ENCODE results near the gene RBM20.

The RBM20 gene

GRCh38 chr10:110612629-110613028, 31.5 kb upstream of the RBM20 start:
- Histone ChIP-seq H3K36me3 (peaks cover 0 to 9% (median 1%) of the 10 kb centered on the region in 11 experiments; a peak in 7 of 22 replicates), H3K9me3 (replicated peaks in 1 of 11) (no peaks in the 10 kb centered on the region), H4K20me1 (no peaks in the 10 kb centered on the region), H3K9ac (no peak overlapping the region), H3K27me3 (no peaks in the 10 kb centered on the region), H3K4me1 (peaks cover 0 to 9% (median 3%) of the 10 kb centered on the region in 10 experiments; a peak in 6 of 20 replicates), H3K27ac (no peak overlapping the region), H3K4me2 (0 out of 22 replicates have a peak overlapping the region, but pooled peaks of 2 of the 11 experiments have one; percentile 2 to 15), H3K4me3 (no peak overlapping the region)
- no peak for TF ChIP-seq Cebpa-rat (IDR thresholded peaks at IDR 0.05)

GRCh38 chr10:110613341-110613995, 30.7 kb upstream of the RBM20 start:
- Histone ChIP-seq H3K27me3 (no peaks in the 10 kb centered on the region), H3K27ac (no peak overlapping the region), H3K36me3 (peaks cover 0 to under 1% (median 0%) of the 10 kb centered on the region in 11 experiments; a peak in 1 of 22 replicates), H3K4me2 (0 out of 22 replicates have a peak overlapping the region, but pooled peaks of 1 of the 11 experiments have one; percentile 29), H4K20me1 (no peaks in the 10 kb centered on the region), H3K9ac (no peak overlapping the region), H3K9me3 (replicated peaks in 1 of 11) (no peaks in the 10 kb centered on the region), H3K4me1 (peaks cover 0 to 9% (median 3%) of the 10 kb centered on the region in 10 experiments; a peak in 6 of 20 replicates), H3K4me3 (no peak overlapping the region)
- TF ChIP-seq Cebpa-rat (IDR thresholded peaks at IDR 0.05) = no peak

- H3K36me3 ChIP-seq = no peaks in the 10 kb centered on the region
- H3K4me1 ChIP-seq = peaks cover 0 to 9% (median 3%) of the 10 kb centered on the region in 10 experiments; a peak in 6 of 20 replicates
- no peaks in the 10 kb centered on the region for H3K9me3 ChIP-seq (replicated peaks in 1 of 11)
- TF ChIP-seq Cebpa-rat (IDR thresholded peaks at IDR 0.05) = no peak
- no peak overlapping the region for H3K4me2 ChIP-seq
- H3K27me3 ChIP-seq = no peaks in the 10 kb centered on the region
- no peak overlapping the region for H3K27ac ChIP-seq
- no peak overlapping the region for H3K4me3 ChIP-seq
- no peak overlapping the region for H3K9ac ChIP-seq
- H4K20me1 ChIP-seq = no peaks in the 10 kb centered on the region
Observed at GRCh38 chr10:110613996-110614495, 30.1 kb upstream of the RBM20 start.

DNA sequence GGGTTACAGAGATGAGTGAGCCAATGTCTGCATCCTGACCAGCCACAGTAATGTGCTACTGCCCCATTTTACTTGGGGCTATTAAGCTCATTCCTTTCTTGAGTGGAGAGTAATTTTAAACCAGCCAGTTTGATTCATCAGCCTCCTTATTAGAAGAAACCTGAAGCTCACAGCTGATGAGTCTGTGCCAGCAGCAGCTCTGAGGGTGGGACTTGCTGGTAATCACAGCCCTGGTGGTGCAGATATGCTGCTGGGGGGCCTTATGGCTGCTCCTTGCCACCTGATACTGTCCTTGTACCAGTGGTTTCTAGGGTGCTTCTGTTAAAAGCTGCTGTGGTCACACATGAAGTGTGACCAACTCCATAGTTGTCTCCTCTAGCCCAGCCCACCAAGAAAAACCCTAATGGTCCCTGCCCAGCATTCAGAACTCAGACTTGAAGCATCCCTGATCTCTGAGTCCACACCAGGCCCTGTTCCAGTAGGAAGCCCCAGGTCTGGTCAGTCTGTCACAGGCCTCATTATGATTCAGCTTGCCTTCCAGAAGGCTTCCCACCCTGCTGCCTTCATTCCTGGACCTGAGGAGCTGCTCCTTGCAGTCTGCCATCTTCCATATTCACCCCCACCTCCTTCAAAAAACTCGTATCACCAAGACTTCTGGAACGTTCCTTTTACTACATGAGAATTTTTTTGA, 28.9 kb upstream of the RBM20 start:
- peaks cover 0 to 9% (median 3%) of the 10 kb centered on the region in 10 experiments; a peak in 6 of 20 replicates for H3K4me1 ChIP-seq
- H3K9me3 ChIP-seq (replicated peaks in 1 of 11) = no peaks in the 10 kb centered on the region
- no peaks in the 10 kb centered on the region for H3K36me3 ChIP-seq
- H4K20me1 ChIP-seq = no peaks in the 10 kb centered on the region
- H3K4me2 ChIP-seq = no peak overlapping the region
- TF ChIP-seq Cebpa-rat (IDR thresholded peaks at IDR 0.05) = no peak
- no peak overlapping the region for H3K9ac ChIP-seq
- no peak overlapping the region for H3K4me3 ChIP-seq
- no peak overlapping the region for H3K27ac ChIP-seq
- no peaks in the 10 kb centered on the region for H3K27me3 ChIP-seq

DNA sequence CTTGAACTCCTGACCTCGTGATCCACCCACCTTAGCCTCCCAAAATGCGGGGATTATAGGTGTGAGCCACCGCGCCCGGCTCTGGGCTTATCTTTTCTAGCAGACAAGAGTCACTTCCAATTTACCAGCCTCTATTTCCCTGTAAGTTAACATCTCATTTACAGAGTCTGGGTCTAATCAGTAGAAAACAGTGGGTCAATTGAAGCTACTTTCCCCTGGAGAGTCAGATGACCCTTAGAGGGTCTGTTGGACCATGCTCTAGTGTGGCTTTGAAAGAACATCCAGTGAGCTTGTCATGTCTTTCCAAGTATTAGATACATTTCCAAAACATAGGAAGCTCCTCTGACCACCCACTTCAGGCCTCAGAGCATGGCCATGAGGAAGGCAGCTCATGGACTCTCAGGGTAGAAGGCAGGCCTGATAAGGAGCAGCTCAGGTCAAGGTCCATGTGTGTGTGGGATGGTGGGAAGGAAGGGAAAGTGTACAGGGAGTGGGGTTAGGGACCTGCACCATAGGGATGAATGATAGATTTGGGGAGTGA, 27.6 kb upstream of the RBM20 start:
- no peak overlapping the region for H3K27ac ChIP-seq

GRCh38 chr10:110617425-110618229, 26.5 kb upstream of the RBM20 start:
- TF ChIP-seq Cebpa-rat (IDR thresholded peaks at IDR 0.05) = no peak
- no peak overlapping the region for H3K9ac ChIP-seq
- H3K4me3 ChIP-seq = no peak overlapping the region
- H4K20me1 ChIP-seq = no peaks in the 10 kb centered on the region
- H3K36me3 ChIP-seq = no peaks in the 10 kb centered on the region
- no peak overlapping the region for H3K4me2 ChIP-seq
- peaks cover 0 to 10% (median 4%) of the 10 kb centered on the region in 11 experiments; a peak in 7 of 22 replicates for H3K9me3 ChIP-seq (replicated peaks in 1 of 11)
- H3K27me3 ChIP-seq = no peaks in the 10 kb centered on the region
- H3K27ac ChIP-seq = no peak overlapping the region
- peaks cover 0 to 9% (median 2%) of the 10 kb centered on the region in 10 experiments; a peak in 6 of 20 replicates for H3K4me1 ChIP-seq

More for the DNA sequence above, 27.6 kb upstream of the RBM20 start:
- H3K27me3 ChIP-seq = no peaks in the 10 kb centered on the region
- H3K4me2 ChIP-seq = no peak overlapping the region
- H3K4me1 ChIP-seq = peaks cover 0 to 9% (median 3%) of the 10 kb centered on the region in 10 experiments; a peak in 6 of 20 replicates
- no peaks in the 10 kb centered on the region for H3K36me3 ChIP-seq
- peaks cover 0 to 5% (median 4%) of the 10 kb centered on the region in 11 experiments; a peak in 6 of 22 replicates for H3K9me3 ChIP-seq (replicated peaks in 1 of 11)
- no peak overlapping the region for H3K4me3 ChIP-seq
- no peak overlapping the region for H3K9ac ChIP-seq
- no peak for TF ChIP-seq Cebpa-rat (IDR thresholded peaks at IDR 0.05)
- no peaks in the 10 kb centered on the region for H4K20me1 ChIP-seq

DNA sequence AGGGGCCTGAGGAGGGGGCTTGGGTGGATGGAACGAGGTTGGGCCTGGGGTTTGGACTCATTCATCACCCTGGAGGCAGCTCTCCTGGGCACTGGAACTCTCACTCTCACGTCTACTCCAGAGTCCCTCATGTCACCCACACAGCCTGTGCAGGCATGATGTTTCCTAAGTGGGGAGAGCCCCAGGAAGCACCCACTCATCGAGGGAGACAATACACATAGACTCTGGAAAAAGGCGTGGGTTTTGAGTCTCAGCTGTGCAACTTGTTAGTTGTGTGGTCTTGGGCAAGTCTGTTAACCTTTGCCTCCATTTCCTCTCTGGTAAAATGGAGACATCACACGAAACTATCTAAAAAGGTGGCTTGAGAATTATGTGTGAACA, 25.9 kb upstream of the RBM20 start:
- Histone ChIP-seq H3K4me3 (no peak overlapping the region), H3K9ac (no peak overlapping the region), H3K4me2 (no peak overlapping the region), H4K20me1 (no peaks in the 10 kb centered on the region), H3K27me3 (no peaks in the 10 kb centered on the region), H3K27ac (no peak overlapping the region), H3K9me3 (replicated peaks in 1 of 11) (peaks cover 0 to 10% (median 4%) of the 10 kb centered on the region in 11 experiments; a peak in 7 of 22 replicates), H3K36me3 (no peaks in the 10 kb centered on the region), H3K4me1 (peaks cover 0 to 8% (median 2%) of the 10 kb centered on the region in 10 experiments; a peak in 6 of 20 replicates)
- TF ChIP-seq Cebpa-rat (IDR thresholded peaks at IDR 0.05) = no peak

DNA sequence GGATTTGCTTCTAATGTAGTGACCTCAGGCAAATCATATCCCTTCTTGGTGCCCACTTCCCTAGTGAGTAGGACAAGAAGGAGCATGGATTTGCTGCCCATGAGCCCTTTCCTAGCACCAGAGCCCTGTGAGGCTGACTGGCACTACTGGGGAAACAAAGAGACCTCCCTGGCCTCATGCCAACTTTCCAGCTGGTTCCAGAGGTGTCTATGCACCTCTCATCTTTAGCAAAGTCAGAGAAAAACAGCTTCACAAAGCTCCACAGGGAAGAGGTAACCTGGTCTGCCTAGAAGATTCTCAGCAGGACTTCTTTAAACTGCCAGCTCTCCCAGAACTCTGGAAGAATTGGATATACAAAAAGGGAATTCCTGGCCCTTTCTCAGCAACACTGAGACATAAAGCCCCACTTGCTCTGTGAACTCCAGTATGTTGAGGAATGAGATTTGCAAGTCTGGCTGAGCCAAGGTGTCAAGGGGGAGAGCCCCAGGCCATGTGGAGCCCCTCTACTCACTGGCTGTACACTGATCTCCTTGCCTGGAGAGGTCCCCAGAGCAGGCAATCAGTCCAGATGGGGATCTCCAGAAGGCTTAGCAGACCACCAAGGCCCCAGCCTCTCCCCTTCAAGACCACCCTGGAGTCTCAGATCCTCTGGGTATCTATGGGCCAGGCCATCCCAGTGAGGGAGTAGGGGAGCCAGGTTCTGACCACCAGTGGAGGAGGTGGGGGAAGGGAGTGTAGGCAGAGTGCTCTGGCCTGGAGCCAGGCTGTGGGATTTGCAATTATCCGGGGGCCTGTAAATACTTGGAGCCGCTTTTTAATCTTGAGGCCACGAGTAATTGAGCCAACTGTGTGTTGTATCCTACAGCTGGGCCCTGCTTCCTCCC, 24.4 kb upstream of the RBM20 start:
- Histone ChIP-seq H3K27me3 (no peaks in the 10 kb centered on the region), H3K4me2 (no peak overlapping the region), H4K20me1 (no peaks in the 10 kb centered on the region), H3K9ac (no peak overlapping the region), H3K4me3 (no peak overlapping the region), H3K4me1 (no peaks in the 10 kb centered on the region), H3K9me3 (replicated peaks in 1 of 11) (peaks cover 0 to 10% (median 4%) of the 10 kb centered on the region in 11 experiments; a peak in 7 of 22 replicates), H3K27ac (no peak overlapping the region), H3K36me3 (no peaks in the 10 kb centered on the region)
- no peak for TF ChIP-seq Cebpa-rat (IDR thresholded peaks at IDR 0.05)
